H1 (cell line): Measurements from ENCODE around the gene TTC4. TPM values are rescaled to one million over a fixed set of nuclear protein-coding genes. Genes with fewer than 3 reads are reported as not detected.

Experiments used
- CEBPB ChIP-seq: IDR thresholded peaks from 2 replicates; pipeline ENCODE4 v1.6.1; 2012; ENCODE audit warnings: low read depth, low read length
- EP300 ChIP-seq, 2 experiments: IDR thresholded peaks; 1 replicate in 1 of 2; 2 replicates in 1 of 2; pipeline ENCODE4 v1.6.1; 2011 to 2012; ENCODE audit warnings: low read depth in 2 of 2, low read length in 2 of 2, mild to moderate bottlenecking in 2 of 2, borderline replicate concordance in 1 of 2, inconsistent platforms in 1 of 2, moderate library complexity in 1 of 2
- GTF2F1 ChIP-seq: IDR thresholded peaks from 2 replicates; pipeline ENCODE4 v1.6.1; 2012; ENCODE audit warnings: low read depth, low read length, improper control_type of control experiment, borderline replicate concordance
- POU5F1 ChIP-seq: IDR thresholded peaks from 2 replicates; pipeline ENCODE4 v1.6.1; 2011; ENCODE audit warnings: low read depth, mild to moderate bottlenecking, low read length, moderate library complexity
- polyA plus RNA-seq, 7 experiments: library from polyadenylated mRNA; depleted of rRNA in 3 of 7; stranded (reverse) in 5 of 7; unstranded in 2 of 7; fragments of >200 nt in 5 of 7; fragments of 200-250 nt in 2 of 7; gene quantifications; 1 replicate in 5 of 7; 2 replicates in 1 of 7; 4 replicates in 1 of 7; pipeline versions ENCODE4 v1.2.1 to v1.2.3, GENCODE V29; 2011 to 2013; ENCODE audit warnings: missing spikeins in 2 of 7, mixed read lengths in 2 of 7
- total RNA-seq: library from RNA; stranded (reverse); fragmentation: NEBNext Ultra II Directional; extraction: Animal tissue kit (Norgen Biotek cat#: 25700); gene quantifications from 2 replicates; pipeline ENCODE4 v1.2.1, GENCODE V29; 2021

Gene TTC4
- total and polyA plus RNA-seq, 2 of the 8 experiments (the other 6 are each of a cell fraction or from before 2014, with no cell fraction given), result 21.0 to 25.1 TPM

DNA sequence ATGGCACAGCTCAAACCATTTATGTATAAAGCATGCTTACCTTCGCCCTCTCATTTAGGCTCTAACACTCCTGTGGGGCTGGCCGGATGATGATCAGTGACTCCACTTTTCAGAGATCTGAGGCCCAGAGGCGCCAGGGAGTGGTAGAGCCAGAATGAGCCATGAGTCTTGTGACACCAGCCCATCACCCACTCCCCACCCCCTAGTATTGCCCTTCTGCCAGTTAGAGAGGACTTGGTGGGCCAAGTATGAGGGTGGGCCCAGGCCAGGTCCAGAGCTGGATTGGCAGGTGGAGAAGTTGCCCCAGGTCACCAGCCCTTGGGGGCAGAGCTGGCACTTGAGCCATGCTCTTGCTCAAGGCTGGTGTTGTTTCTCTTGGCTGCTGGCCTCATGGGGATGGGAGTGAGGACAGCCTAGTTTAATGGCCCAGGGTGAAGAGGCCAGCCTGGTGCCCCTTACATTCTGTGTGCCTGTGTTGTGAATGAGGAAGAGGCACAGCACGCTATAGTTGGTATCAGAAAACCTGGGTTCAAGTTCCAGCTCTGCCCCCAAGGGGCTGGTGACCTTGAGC lies 30.2 kb upstream of the TTC4 start (continued):
- no peak for TF ChIP-seq GTF2F1
- no peak for TF ChIP-seq CEBPB
- no peak for TF ChIP-seq EP300 (IDR thresholded peaks at IDR 0.05; ENCODE audit: borderline replicate concordance in 1 of 2, low read depth in 2 of 2, low read length in 2 of 2)
- TF ChIP-seq POU5F1, result no peak
- TF ChIP-seq, all 59 proteins: peak for 0
